ENCODE measurements around the gene ZDHHC9.

Gene ZDHHC9

DNA sequence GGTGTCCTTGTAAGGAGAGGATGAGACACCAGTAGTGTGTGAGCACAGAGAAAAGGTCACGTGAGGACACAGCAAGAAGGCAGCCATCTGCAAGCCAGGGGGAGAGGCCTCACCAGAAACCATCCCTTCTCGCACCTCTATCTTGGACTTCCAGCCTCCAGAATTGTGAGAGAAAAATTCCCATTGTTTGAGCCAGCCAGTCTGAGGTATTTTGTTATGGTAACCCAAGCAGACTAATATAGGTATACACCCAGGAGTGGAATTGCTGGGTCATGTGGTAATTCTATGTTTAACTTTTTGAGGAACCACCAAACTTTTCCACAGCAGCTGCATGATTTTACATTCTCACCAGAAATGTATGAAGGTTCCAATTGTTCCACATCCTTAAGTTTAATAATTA lies 25.6 kb downstream of the ZDHHC9 start:
- no peak for DNase-seq

DNA sequence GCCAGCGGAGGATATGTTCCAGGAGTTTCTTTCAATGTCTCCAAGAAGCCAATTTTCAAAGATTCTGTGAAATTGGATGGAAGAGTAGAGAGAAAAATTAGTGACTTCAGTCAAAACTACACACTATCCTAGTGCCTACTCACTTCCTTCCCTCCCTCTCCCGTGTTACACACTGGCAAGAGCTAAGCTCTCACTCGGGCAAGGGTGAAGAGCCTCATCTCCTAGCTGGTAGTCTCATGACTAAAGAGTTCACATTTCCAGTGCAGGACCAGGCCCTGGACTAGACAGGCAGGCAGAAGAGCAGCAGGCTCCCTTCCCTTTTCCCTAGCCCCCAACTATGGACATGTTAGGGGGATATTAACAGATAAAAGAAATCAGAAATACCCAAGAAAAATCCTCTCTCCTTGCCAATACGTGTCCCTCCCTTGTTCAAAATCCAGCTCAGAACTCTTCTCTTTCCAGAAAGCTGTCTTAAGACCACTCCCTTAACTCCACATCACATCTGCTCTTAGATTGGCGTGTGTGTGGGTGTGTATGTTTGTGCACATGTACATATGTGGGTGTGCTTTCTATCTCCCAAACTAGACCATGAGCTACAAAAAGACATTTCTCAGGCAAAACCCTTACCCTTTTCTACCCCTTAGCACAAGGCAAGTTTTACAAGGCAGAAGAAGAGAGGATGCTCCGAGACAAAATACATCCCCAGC lies 29.9 kb downstream of the ZDHHC9 start:
- no peak for DNase-seq

DNA sequence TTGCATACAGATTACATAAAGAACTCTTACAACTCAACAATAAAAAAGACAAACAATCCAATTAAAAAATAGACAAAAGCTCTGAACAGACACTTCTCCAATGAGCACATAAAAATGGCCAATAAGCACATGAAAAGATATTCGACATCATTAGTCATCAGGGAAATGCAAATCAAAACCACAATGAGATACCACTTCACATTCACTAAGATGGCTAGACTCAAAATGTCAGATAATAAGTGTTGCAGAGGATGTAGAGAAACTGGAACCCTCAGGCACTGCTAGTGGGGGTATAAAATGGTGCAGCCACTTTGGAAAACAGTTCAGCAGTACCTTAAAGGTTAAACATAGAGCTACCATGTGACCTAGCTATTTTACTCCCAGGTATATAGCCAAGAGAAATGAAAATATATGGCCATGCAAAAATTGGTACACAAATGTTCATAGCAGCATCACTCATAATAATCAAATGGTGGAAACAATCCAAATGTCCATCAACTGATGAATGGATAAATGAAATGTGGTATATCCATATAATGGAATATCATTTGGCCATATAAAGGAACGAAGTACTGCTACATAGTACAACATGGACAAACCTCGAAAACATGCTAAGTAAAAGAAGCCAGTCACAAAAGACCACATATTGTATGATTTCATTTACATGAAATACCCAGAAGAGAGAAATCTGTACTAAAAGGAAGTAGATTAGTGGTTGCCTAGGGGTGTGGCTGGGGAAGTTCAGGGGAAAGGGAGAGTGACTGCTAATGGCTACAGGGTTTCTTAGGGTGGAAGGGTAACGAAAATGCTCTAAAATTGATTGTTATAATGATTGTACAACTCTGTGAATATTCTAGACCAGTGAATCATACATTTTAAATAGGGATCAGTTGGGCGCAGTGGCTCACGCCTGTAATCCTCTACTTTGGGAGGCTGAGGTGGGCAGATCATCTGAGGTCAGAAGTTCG lies 34.6 kb downstream of the ZDHHC9 start:
- DNase-seq = no peak

DNA sequence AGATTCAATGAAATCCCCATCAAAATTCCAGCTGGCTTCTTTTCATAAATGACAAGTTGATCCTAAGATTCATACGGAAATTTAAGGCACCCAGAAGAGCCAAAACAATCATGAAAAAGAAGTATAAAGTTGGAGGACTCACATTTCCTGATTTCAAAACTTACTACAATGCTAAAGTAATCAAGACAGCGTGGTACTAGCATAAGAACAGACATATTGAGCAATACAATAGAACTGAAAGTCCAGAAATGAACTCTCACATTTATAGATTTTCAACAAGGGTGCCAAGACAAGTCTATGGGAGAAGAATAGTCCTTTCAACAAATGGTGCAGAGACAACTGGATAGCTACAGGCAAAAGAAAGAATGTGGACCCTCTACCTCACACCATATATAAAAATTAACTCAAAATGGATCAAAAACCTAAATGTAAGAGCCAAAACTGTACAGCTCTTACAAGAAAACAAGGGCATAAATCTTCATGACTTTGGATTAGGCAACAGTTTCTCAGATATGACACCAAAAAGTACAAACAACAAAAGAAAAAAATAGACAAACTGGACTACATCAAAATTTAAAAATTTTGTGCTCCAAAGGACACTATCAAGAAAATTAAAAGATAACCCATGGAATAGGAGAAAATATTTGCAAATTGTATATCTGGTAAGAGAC lies 35.4 kb downstream of the ZDHHC9 start:
- DNase-seq = no peak

DNA sequence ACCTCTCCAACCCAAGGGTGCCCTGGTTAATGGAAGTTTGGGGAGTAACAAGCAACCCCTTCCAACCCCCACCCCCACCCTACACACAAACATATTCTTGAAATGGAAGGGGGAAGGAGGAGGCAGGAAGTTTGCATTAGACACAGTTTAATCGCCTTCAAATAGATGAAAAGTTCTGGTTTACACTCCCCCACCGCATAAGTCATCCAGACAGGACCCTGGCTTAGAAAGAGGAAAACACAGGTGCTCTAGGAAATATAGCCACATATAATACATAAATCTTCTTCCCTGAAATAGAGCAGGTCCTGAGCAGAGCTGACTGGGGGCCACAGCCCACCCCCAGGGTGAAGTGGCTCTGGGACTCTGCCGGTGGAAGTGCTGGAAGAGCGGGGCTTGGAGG lies 38.9 kb downstream of the ZDHHC9 start:
- no peak for DNase-seq

DNA sequence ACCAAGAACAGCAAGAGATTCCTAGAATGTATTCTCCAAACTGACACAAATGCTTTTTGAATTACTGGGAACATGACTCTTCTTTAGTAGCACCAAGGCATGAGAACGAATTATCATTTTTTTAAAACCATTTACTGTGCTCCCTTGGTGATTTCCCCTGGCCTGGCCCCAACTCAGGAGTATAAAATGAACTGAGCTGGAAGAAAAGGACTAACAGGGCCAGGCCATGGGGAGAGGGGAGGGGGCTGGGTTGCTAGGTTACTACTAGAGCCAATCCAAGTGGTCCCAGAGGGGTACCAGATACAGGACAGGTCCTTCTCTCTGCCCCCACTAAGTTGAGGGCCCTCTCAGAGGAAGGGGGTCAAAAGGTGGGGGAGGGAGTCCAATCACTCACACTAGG lies 40.8 kb downstream of the ZDHHC9 start:
- DNase-seq = no peak

DNA sequence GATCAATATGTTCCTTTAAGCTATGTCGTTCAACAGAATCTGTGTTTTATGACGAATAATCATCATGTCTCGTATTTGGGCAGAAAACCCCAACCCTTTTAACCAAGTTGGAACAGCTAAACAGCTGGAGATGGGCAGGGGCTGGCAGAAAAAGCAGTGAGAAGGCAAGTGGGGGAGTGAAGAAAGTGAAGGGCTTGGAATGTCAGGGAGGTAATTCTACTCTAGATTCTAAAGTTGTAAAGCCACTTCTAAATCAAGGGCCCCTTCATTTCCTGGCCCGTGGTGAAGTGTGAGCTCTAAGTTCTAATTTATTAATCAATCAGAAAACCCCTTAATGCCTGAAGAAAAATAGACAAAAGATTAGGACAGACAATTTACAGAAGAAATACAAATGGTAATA lies 43.5 kb downstream of the ZDHHC9 start:
- DNase-seq = no peak

DNA sequence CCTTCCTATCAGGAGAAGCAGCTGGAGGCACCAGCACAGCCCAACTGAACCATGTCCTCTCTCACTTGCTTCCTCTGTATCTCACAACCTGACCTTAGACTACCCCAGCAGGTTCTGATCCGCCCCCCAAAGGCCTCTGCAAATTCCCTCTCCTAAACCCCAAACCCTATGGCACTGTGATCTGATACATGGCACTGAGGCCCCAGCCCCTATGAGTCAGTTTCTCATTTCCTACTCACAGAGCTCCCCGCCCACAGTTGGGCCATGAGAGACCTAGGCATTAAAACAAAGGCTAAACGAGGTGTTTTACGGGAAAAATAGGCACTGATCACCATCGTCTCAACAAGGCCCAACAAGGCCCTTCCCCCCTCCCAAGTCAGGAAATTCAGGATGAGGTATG lies 44.8 kb downstream of the ZDHHC9 start:
- no peak for DNase-seq

DNA sequence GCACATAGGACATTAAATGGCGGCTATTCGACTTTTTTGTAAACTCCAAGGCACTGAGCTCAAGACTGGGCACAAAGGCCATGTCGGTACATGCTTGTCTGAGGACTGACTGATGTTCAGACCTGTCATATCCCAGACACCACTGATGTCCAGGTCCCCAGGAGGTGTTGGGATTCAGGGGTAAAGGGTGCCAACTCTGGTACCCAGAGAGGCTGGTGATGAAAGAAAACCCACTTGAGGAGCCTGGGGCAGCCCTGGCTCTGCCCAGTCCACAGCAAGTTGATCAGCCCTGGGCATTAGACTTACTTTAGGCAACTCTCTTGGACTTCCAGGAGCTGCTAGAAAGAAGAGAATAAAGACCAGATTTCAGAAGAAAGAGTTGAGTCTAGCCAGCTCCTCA lies 45.2 kb downstream of the ZDHHC9 start:
- no peak for DNase-seq

DNA sequence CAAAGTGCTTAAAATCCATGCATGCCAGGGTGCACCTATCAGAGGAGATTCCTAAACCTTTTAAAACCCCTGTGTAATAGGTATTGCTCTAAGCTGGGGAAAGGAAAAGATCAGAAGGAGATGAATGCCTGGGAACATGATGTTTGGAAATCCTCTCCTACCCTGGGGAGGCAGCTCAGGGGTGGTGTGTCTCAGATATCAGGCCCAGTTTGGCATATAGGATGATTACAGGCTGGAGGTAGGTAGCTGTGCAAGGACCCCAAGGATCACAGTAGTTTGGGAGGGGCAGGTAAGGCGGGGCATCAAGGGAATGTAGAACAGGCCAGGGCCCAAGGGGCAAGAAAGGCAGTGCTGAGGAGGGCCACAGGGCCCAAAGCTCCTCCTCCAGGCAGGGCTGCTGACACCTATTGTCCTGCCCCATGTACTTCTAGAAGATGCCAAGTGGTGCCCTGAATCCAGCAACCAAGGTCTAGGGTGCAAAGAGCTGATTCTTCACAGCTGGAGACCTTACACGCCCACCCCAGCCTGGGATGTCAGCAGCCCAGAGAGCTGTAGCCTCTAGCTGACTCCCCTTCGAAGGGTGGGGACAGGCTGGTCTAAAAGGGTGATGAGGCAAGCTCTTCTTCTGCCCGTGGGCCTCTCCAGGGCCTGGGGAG lies 46.3 kb downstream of the ZDHHC9 start:
- DNase-seq = no peak

DNA sequence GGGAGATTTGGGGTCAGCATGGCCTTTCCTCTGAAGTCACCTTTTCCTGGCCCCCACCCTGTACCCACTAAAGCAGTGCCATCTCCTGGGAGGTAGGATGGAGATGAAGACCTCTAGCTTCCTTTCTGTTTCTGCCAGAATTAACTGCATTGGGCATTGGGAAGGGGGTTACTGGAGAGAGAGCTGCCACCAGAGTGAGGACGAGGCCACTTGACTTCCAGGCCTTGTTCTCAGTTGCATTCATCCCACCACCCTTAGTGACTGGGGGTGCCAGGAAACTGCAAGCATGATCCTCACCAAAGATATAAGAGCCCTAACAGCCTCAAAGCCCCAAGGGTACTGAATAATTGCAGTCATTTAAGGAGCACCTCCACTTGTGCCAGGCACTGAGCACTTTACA lies 48.1 kb downstream of the ZDHHC9 start:
- DNase-seq = no peak

DNA sequence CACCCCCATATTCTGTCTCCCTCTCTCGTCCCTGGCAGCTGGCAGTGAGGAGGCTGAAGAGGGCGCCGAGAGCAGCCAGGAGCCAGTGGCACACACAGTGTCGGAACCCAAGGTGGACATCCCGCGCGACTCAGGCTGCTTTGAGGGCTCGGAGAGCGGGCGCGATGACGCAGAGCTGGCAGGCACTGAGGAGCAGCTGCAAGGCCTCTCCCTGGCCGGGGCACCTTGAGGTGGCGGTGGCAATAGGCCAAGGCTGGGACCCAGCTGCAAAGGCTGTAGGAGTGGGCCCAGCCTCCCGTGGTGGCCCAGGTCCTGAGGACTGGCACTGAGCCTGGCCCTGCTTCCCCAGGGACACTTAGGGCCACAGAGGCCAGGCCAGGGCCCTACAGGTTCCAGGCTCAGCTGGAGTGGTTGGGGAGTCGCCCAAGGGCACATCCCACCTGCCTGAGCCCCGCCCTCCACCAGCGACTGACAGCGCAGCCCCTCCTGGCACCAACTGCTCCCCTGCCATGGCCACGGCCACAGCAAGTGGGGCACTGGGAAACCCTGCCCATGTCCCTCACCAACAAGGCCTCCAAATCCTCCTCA lies 50.0 kb downstream of the ZDHHC9 start:
- DNase-seq = peak; percentile 29

DNA sequence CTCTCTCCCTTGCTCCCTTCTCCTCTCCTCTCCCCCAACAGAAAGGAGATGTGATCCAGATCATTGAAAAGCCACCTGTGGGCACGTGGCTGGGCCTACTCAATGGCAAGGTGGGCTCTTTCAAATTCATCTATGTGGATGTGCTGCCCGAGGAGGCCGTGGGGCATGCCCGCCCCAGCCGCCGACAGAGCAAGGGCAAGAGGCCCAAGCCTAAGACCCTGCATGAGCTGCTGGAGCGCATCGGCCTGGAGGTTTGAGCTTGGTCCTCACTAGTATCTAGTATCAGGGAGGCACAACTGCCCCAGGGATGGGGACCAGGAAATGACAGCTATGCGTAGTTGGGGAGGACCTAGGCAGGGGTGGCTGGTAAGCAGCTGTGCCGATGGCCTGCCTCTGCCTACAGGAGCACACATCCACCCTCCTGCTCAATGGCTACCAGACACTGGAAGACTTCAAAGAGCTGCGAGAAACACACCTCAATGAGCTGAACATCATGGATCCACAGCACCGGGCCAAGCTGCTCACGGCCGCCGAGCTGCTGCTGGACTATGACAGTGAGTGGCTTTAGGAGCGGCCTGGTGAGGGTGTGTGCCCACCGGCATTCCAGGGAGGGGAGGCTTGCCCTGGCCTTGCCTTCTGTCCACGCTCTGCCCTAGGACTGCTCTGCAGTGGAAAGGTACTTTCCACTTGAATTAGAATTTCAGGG lies 50.9 kb downstream of the ZDHHC9 start:
- DNase-seq = no peak

DNA sequence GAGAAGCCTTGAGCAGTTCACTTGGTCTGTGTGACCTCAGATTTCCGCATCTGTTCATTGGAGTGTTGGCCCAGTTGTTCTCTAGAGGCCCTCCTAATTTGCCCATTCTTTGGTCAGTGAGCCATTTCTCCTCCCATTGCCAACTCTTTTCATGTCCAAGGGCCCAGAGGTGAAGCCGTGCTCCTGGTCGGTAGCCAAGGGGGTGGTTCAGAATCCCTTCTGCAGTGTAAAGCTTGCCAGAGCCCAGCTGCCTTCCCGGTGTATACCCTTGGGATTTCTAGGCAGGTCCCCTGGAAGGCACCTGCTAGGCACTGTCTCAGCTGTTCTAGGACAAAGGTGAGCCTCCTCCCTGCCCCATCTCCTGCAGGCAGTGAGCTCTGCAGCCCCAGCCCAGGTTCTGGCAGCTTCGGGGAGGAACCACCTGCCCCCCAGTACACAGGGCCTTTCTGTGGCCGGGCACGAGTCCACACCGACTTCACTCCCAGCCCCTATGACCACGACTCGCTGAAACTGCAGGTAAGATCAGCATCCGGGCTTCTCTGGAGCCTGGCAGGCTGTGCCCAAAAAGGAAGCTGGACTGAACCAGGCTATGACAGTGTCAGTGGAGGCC lies 51.6 kb downstream of the ZDHHC9 start:
- peak; percentile 77 for DNase-seq

DNA sequence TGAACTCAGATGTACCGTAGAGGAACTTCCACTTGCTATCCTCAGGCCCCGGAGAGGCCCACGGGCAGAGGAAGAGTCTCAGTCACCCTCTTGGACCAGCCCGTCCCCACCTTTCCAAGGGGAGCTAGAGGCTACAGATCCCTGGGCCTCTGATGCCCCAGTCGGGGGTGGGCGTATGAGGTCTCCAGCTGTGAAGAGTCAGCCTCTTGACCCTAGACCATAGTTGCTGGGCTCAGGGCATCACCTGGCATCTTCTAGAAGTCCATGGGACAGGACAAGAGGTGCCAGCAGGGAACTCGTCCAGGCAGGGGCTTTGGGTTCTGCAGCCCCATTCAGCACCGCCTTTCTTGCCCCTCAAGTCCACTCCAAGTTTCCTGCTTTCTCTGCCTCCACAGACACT lies 52.4 kb downstream of the ZDHHC9 start:
- no peak for DNase-seq

DNA sequence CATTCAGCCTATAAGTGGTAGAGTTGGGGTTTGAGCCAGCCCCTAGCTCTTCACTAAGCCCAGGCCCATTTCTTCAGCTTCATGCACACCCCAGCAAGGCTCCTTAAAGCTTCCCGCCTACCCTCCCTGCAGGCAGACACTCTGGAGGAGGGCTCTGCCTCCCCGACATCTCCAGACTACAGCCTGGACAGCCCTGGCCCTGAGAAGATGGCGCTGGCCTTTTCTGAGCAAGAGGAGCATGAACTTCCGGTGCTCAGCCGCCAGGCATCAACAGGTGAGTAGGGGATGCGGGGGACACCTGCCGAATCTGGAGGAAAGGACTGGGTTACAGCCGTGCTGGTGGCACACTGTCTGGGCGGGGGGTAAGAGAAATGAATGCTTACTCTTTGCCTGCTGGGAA lies 52.9 kb downstream of the ZDHHC9 start:
- DNase-seq = no peak

DNA sequence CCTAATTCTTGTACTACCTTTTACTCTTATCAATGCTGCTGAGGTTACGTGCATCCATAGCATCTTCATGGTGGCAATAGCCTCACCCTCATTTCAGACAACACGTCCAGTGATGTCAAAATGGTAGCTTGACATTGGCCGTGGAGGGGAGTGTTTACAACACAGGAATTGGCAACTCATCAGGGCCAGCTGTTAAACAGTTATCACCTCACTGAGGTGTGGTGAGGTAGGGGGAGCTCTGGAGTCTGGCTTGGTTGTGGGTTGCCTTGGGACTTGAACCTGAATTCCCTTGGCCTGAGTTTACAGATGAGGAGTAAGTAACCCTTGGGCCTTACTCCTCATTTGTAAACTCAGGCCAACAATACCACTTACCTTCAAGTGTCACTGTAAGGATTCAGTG lies 53.5 kb downstream of the ZDHHC9 start:
- DNase-seq = no peak

DNA sequence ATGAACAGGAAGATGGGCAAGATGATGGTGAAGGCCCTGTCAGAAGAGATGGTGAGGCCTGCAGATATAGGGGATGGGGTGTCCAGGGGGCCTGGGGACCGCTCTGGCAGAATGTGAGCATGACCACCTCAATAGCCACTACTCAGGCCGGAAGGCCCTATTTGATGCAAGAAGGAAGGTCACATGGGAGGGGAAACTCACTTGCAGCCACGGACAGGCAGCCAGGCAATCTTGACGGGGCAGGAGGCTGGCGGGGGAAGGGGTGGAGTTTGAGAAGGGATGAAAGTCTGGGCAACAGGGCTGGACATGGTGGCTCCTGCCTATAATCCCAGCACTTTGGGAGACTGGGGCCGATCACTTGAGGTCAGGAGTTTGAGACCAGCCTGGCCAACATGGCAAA lies 55.2 kb downstream of the ZDHHC9 start:
- DNase-seq = no peak

DNA sequence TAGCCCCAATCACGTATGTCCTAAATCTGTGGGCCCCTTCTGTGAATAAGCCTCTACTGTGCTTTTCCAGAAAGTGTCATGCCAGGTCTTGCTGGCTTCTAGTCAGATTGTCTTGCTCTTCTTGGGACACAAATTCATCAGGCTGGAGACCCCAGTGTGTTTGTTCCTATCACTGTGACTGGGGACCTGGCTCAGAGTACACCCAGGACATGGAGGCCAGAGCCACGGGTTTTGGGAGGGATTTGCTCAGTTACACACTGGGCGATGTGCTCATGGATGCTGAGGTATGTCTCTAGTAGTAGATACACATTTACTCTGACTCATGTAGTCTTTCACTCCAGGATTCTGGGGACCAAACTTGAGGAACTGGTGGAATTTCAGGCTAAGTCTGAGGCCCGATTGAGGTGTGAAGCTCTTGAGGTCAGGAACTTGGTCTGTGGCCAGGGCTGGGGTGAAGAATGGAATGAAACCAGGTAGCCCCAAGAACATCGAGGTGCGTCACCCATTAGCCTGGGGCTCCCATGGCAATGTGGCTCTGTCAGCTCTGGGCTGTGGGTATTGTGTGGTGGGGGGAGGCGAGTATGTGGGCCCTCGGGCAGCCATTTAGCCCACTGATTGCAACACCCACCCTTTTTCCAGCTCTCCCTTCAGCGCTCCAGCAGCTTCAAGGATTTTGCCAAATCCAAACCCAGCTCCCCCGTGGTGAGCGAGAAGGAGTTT lies 56.2 kb downstream of the ZDHHC9 start:
- DNase-seq = no peak

DNA sequence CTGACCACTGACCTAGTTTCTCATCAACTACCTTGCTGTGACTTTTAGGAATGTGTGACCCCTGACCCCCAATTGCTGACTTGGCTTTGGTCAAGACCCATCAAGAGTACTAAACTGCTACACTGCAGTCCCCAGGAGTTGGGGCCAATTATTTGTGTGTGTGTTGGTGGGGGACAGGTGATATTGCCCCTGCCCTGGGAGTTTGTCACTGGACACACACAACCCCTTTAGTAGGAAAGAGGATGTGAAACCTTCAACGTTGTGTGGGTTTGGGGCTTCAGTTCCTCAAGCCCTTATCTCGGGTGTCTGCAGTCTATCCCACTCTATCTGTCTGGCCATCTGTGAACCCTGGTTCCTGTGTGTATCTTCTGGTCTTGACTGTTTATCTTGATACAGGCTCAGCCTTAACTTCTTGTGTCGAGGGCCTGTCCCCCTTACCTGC lies 57.5 kb downstream of the ZDHHC9 start:
- no peak for DNase-seq

All from NCI-H2029 treated with DMSO at 0.1 percent for 48 hours (cell line).